PC-3 (cell line): ENCODE data around the gene EDEM3. TPM values are rescaled to one million over a fixed set of nuclear protein-coding genes. Genes with fewer than 3 reads are reported as not detected.

Experiments used
- ATAC-seq: fragments of 200-7000 bp; cut with Tn5 transposase; 2 replicates; pipeline ENCODE4 v1.9.1; 2020; ENCODE audit warnings: mild to moderate bottlenecking, moderate library complexity
- BruUV-seq: library from RNA; stranded (reverse); fragments of 400-500 nt; replicated peaks from 2 replicates; lab custom pipeline; 2021; lab: Mats Ljungman, UMichigan
- CTCF ChIA-PET: fragments of 300-600 bp; sonication (Branson Sonifier 250); formaldehyde crosslinking; loops from one replicate; lab custom pipeline; 2022; ENCODE audit warnings: antibody characterized with exemption; lab: Charles Lee
- POLR2A ChIA-PET: fragments of 300-600 bp; sonication (Branson Sonifier 250); formaldehyde crosslinking; loops from one replicate; lab custom pipeline; 2022; ENCODE audit warnings: antibody characterized with exemption; ENCODE audit not compliant: unreplicated experiment; lab: Charles Lee
- DNase-seq: peaks from one replicate; pipeline ENCODE4 v3.0.0-alpha.2; 2015
- H2AFZ ChIP-seq: fragments of 300-600 bp; sonication (generic); 2 replicates; pipeline ENCODE4 v1.6.0; 2016; ENCODE audit warnings: antibody characterized with exemption, low read length
- H3F3A ChIP-seq: fragments of 300-600 bp; sonication (generic); one replicate; pipeline ENCODE4 v1.6.0; 2017; ENCODE audit warnings: antibody characterized with exemption, low read length, control low read depth, mild to moderate bottlenecking; ENCODE audit not compliant: unreplicated experiment
- H3K27ac ChIP-seq: fragments of 300-600 bp; sonication (generic); 2 replicates; pipeline ENCODE4 v1.5.1; 2016; ENCODE audit warnings: mild to moderate bottlenecking, low read length
- H3K27me3 ChIP-seq: fragments of 300-600 bp; sonication (generic); 2 replicates; pipeline ENCODE4 v1.6.1; 2016; ENCODE audit warnings: low read length, mixed read lengths
- H3K36me3 ChIP-seq: fragments of 300-600 bp; sonication (generic); 2 replicates; pipeline ENCODE4 v1.6.1; 2016; ENCODE audit warnings: low read depth, mixed run types, low read length, mixed read lengths
- H3K4me1 ChIP-seq: fragments of 300-600 bp; sonication (generic); 2 replicates; pipeline ENCODE4 v1.5.1; 2016; ENCODE audit warnings: low read length; ENCODE audit not compliant: insufficient read depth
- H3K4me2 ChIP-seq: fragments of 300-600 bp; sonication (generic); 2 replicates; pipeline ENCODE4 v1.6.0; 2016; ENCODE audit warnings: low read length
- H3K4me3 ChIP-seq: fragments of 300-600 bp; sonication (generic); 2 replicates; pipeline ENCODE4 v1.5.1; 2016; ENCODE audit warnings: mild to moderate bottlenecking, low read length, mixed read lengths
- H3K79me2 ChIP-seq: fragments of 300-600 bp; sonication (generic); 2 replicates; pipeline ENCODE4 v1.6.1; 2017; ENCODE audit warnings: low read length, mixed read lengths
- H3K9ac ChIP-seq: fragments of 300-600 bp; sonication (generic); 2 replicates; pipeline ENCODE4 v1.6.0; 2016; ENCODE audit warnings: mild to moderate bottlenecking, low read length
- H3K9me2 ChIP-seq: fragments of 300-600 bp; sonication (generic); replicated peaks from 2 replicates; pipeline ENCODE4 v1.6.1; 2016; ENCODE audit warnings: mixed run types, low read length, mixed read lengths
- H3K9me3 ChIP-seq: fragments of 300-600 bp; sonication (generic); 2 replicates; pipeline ENCODE4 v1.6.1; 2016; ENCODE audit warnings: low read length, mixed read lengths
- H4K20me1 ChIP-seq: fragments of 300-600 bp; sonication (generic); 2 replicates; pipeline ENCODE4 v1.6.1; 2016; ENCODE audit warnings: low read length, mixed read lengths
- CTCF ChIP-seq: fragments of 300-600 bp; sonication (generic); conservative IDR thresholded peaks from 2 replicates; pipeline ENCODE4 v1.5.1; 2017; ENCODE audit warnings: antibody characterized with exemption, low read depth, mild to moderate bottlenecking, low read length
- EZH2 ChIP-seq: fragments of 300-600 bp; sonication (generic); IDR thresholded peaks from one replicate; pipeline ENCODE4 v1.6.1; 2017; ENCODE audit warnings: antibody characterized with exemption, mild to moderate bottlenecking, low read length; ENCODE audit not compliant: unreplicated experiment
- EZH2phosphoT487 ChIP-seq: fragments of 300-600 bp; sonication (generic); IDR thresholded peaks from 2 replicates; pipeline ENCODE4 v1.6.1; 2018; ENCODE audit warnings: mild to moderate bottlenecking, antibody characterized with exemption, low read length, borderline replicate concordance
- intact Hi-C: fragments of 100-400 bp; cut with micrococcal nuclease; formaldehyde crosslinking; loops from 2 replicates; pipeline ENCODE4 v1.9.0; 2023
- total RNA-seq: library from RNA; depleted of rRNA; stranded (reverse); fragments of >200 nt; gene quantifications from 2 replicates; pipeline ENCODE4 v1.2.3, GENCODE V29; 2014

The EDEM3 gene
- total RNA-seq, 1 experiment from 2014 or later, result 16.2 TPM

DNA sequence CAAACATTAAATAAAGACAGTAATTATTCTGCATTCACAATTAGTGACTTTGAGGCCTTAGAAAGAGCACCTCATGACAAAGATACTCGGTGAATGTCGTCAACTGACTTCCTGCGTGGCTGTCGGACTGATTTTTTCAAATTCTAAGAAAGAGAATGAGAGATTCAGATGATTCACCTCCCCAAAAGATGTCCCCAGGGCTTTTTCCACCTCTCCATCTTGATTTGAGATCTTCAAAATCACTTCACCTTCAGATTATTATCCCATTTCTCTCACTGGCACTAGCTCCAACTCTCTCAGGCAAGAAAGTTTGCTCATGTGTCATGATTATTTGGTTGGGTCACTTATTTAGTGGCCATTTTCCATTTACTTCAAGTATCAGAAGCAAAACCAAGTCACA lies 5.0 kb upstream of the EDEM3 start:
- Histone ChIP-seq H2AFZ (no peak overlapping the region), H3K9me3 (no peaks in the 10 kb centered on the region), H3K9ac (no peak overlapping the region), H3K27me3 (no peaks in the 10 kb centered on the region), H3K9me2 (no peaks in the 10 kb centered on the region), H3K4me1 (peaks cover 21% of the 10 kb centered on the region), H4K20me1 (no peaks in the 10 kb centered on the region), H3K79me2 (no peaks in the 10 kb centered on the region), H3K36me3 (no peaks in the 10 kb centered on the region), H3F3A (no peaks in the 10 kb centered on the region), H3K27ac (peak overlapping the region; percentile 28; the same call in 1 of the 2 replicates), H3K4me2 (peak overlapping the region; percentile 30; the same call in 1 of the 2 replicates), H3K4me3 (no peak overlapping the region)
- intact Hi-C loops, result no loop called here
- no peak for DNase-seq
- no peak for ATAC-seq
- CTCF ChIA-PET, result no interaction called here
- BruUV-seq, result no TSS peak
- POLR2A ChIA-PET, result no interaction called here
- no peak for TF ChIP-seq CTCF
- no peak for TF ChIP-seq EZH2phosphoT487
- no peak for TF ChIP-seq EZH2

DNA sequence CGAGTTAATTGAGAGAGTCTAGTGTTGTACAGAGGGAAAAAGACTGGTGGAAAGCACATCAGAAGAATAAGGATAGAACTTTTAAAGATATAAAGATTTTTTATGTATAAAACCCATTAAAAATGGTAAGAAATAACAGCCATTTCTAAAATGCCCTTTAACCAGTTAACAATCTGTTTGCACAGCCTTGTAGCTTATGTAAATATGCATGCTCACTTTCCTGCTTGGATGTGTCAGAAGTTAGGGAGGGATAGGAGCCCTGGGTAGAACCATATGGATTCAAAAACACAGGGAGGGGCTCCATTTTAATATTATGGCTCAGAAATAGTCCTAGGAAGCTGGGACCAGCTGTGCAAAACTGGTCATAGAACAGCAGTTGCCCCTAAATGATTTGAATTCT lies 4.5 kb upstream of the EDEM3 start:
- ChIA-PET CTCF (no interaction called here), POLR2A (no interaction called here)
- peak overlapping the region; percentile 28 for H3K27ac ChIP-seq
- no peaks in the 10 kb centered on the region for H3K27me3 ChIP-seq
- H3F3A ChIP-seq, result no peaks in the 10 kb centered on the region
- H3K4me1 ChIP-seq, result peaks cover 21% of the 10 kb centered on the region
- H3K4me3 ChIP-seq, result no peak overlapping the region
- peak; percentile 9; the same call in 1 of the 2 replicates for ATAC-seq
- H3K9ac ChIP-seq, result no peak overlapping the region
- peak; percentile 44 for DNase-seq
- TF ChIP-seq EZH2 (no peak), EZH2phosphoT487 (no peak), CTCF (no peak)
- no peaks in the 10 kb centered on the region for H3K36me3 ChIP-seq
- H3K9me2 ChIP-seq, result no peaks in the 10 kb centered on the region
- intact Hi-C loops, result no loop called here
- H3K9me3 ChIP-seq, result no peaks in the 10 kb centered on the region
- H4K20me1 ChIP-seq, result no peaks in the 10 kb centered on the region
- H3K79me2 ChIP-seq, result peaks cover 4% of the 10 kb centered on the region
- H3K4me2 ChIP-seq, result peak overlapping the region; percentile 30; the same call in 1 of the 2 replicates
- H2AFZ ChIP-seq, result peak overlapping the region; percentile 41; the same call in 1 of the 2 replicates
- no TSS peak for BruUV-seq

DNA sequence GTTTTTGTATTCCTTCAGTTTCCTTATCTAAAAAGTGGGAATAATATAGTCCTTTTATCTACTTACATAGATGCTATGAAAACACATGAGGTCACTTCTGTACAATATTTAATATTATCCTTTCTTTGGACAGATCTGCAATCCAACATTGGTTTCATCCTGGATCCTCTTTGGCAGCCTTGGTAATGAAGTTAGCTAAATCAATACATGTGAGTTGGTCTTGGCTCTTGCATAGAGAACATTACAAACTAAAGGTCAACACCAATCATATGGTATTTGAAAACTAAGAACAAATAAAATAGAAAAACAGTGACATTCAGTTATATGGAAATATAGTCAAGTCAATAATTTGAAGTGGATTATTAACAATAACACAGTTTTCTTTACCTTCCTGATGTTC lies 3.2 kb upstream of the EDEM3 start:
- Histone ChIP-seq H3K9ac (no peak overlapping the region), H3F3A (no peaks in the 10 kb centered on the region), H3K4me3 (no peak overlapping the region), H3K4me2 (no peak overlapping the region), H3K4me1 (peaks cover 28% of the 10 kb centered on the region), H3K79me2 (peaks cover 16% of the 10 kb centered on the region), H3K27ac (no peak overlapping the region), H3K36me3 (no peaks in the 10 kb centered on the region), H3K27me3 (no peaks in the 10 kb centered on the region), H4K20me1 (no peaks in the 10 kb centered on the region), H3K9me3 (no peaks in the 10 kb centered on the region), H3K9me2 (no peaks in the 10 kb centered on the region), H2AFZ (no peak overlapping the region)
- intact Hi-C loops, result no loop called here
- no TSS peak for BruUV-seq
- no peak for TF ChIP-seq EZH2
- no peak for TF ChIP-seq CTCF
- TF ChIP-seq EZH2phosphoT487, result no peak
- ATAC-seq (no peak), DNase-seq (no peak)
- ChIA-PET CTCF (no interaction called here), POLR2A (no interaction called here)
